A673 (cell line): ENCODE data around the gene AKAP7. TPM values are rescaled to one million over a fixed set of nuclear protein-coding genes. Genes with fewer than 3 reads are reported as not detected.

ENCODE experiments used
- BruUV-seq: library from RNA; stranded (reverse); fragments of 400-500 nt; replicated peaks from 2 replicates; lab custom pipeline; 2021; lab: Mats Ljungman, UMichigan
- CTCF ChIA-PET: fragments of 300-600 bp; sonication (Branson Sonifier 250); formaldehyde crosslinking; loops from one replicate; lab custom pipeline; 2022; ENCODE audit warnings: antibody characterized with exemption; lab: Charles Lee
- POLR2A ChIA-PET: fragments of 300-600 bp; sonication (Branson Sonifier 250); formaldehyde crosslinking; loops from one replicate; lab custom pipeline; 2022; ENCODE audit warnings: antibody characterized with exemption; ENCODE audit not compliant: low non-redundant PET; lab: Charles Lee
- DNase-seq: peaks from one replicate; pipeline ENCODE4 v3.0.0-alpha.2; 2015; ENCODE audit warnings: low spot score
- H3K27ac ChIP-seq: fragments of 200-600 bp; sonication (generic); 2 replicates; pipeline ENCODE4 v1.5.1; 2016; ENCODE audit warnings: mixed run types, low read depth, mild to moderate bottlenecking, mixed read lengths, antibody characterized with exemption, low read length; ENCODE audit not compliant: poor library complexity, severe bottlenecking
- H3K27me3 ChIP-seq: fragments of 200-600 bp; sonication (generic); replicated peaks from 2 replicates; pipeline ENCODE4 v1.6.1; 2017; ENCODE audit warnings: mixed run types, low read depth, mild to moderate bottlenecking, mixed read lengths, antibody characterized with exemption, low read length; ENCODE audit not compliant: insufficient read depth, poor library complexity
- H3K36me3 ChIP-seq: fragments of 200-600 bp; sonication (generic); 2 replicates; pipeline ENCODE4 v1.6.1; 2016; ENCODE audit warnings: mixed run types, mild to moderate bottlenecking, mixed read lengths, antibody characterized with exemption, low read length; ENCODE audit not compliant: insufficient read depth, poor library complexity, severe bottlenecking
- H3K4me1 ChIP-seq: fragments of 200-600 bp; sonication (generic); 2 replicates; pipeline ENCODE4 v1.6.1; 2017; ENCODE audit warnings: mixed run types, mild to moderate bottlenecking, mixed read lengths, antibody characterized with exemption, low read length; ENCODE audit not compliant: insufficient read depth, poor library complexity, severe bottlenecking
- H3K4me3 ChIP-seq: fragments of 200-600 bp; sonication (generic); 2 replicates; pipeline ENCODE4 v1.5.1; 2016; ENCODE audit warnings: low read depth, mixed run types, mild to moderate bottlenecking, mixed read lengths, low read length; ENCODE audit not compliant: poor library complexity, severe bottlenecking
- H3K9me3 ChIP-seq: fragments of 200-600 bp; sonication (generic); 2 replicates; pipeline ENCODE4 v1.6.1; 2016; ENCODE audit warnings: mixed run types, low read depth, mild to moderate bottlenecking, mixed read lengths, antibody characterized with exemption, low read length; ENCODE audit not compliant: poor library complexity, severe bottlenecking
- CTCF ChIP-seq: fragments of 300-800, 200-600 bp; sonication (generic); conservative IDR thresholded peaks from 2 replicates; pipeline ENCODE4 v1.5.1; 2017; ENCODE audit warnings: low read depth, mild to moderate bottlenecking, antibody characterized with exemption, low read length, moderate library complexity, mixed read lengths
- EZH2 ChIP-seq: fragments of 200-600 bp; sonication (generic); IDR thresholded peaks from 2 replicates; pipeline ENCODE4 v1.6.1; 2017; ENCODE audit warnings: borderline replicate concordance, low read depth, mild to moderate bottlenecking, mixed read lengths, antibody characterized with exemption, low read length; ENCODE audit not compliant: poor library complexity, severe bottlenecking
- intact Hi-C: fragments of 100-400 bp; cut with micrococcal nuclease; formaldehyde crosslinking; loops from one replicate; pipeline ENCODE4 v1.10.0; 2022; ENCODE audit not compliant: unreplicated experiment
- total RNA-seq: library from RNA; stranded (reverse); gene quantifications from 2 replicates; pipeline ENCODE4 v1.2.3, GENCODE V29; 2021

AKAP7 gene
- total RNA-seq, 1 experiment from 2014 or later, result 59.5 TPM

GRCh38 chr6:131175564-131175963 lies 40.3 kb downstream of the AKAP7 start:
- no peaks in the 10 kb centered on the region for H3K27me3 ChIP-seq
- no peak overlapping the region for H3K4me3 ChIP-seq
- no peak for DNase-seq
- TF ChIP-seq EZH2 (no peak), CTCF (no peak)
- no peak overlapping the region for H3K27ac ChIP-seq
- no peaks in the 10 kb centered on the region for H3K9me3 ChIP-seq
- intact Hi-C loops, result no loop called here
- H3K4me1 ChIP-seq, result peaks cover 18% of the 10 kb centered on the region
- POLR2A ChIA-PET, result no interaction called here
- no TSS peak for BruUV-seq
- H3K36me3 ChIP-seq, result peaks cover 32% of the 10 kb centered on the region
- CTCF ChIA-PET, result no interaction called here

DNA sequence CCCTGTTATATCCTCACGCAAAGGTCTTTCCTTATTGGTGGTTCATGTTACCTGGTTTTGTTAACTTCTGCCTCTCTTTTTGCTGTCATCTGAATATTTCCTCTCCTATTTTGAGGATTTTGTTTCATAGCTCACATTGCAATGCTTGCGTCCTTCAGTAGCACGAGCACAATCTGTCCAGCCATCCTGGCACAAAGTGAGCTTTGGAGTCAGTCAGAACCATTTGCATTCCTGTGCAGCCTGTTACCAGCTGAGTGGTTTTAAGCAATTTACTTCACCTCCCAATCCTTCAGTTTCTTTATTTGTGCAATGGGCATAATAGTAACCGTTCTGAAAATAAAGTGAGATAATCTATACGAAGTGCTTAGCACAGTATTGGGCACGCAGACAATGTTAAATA lies 42.7 kb downstream of the AKAP7 start:
- BruUV-seq, result no TSS peak
- POLR2A ChIA-PET, result no interaction called here
- DNase-seq, result no peak

DNA sequence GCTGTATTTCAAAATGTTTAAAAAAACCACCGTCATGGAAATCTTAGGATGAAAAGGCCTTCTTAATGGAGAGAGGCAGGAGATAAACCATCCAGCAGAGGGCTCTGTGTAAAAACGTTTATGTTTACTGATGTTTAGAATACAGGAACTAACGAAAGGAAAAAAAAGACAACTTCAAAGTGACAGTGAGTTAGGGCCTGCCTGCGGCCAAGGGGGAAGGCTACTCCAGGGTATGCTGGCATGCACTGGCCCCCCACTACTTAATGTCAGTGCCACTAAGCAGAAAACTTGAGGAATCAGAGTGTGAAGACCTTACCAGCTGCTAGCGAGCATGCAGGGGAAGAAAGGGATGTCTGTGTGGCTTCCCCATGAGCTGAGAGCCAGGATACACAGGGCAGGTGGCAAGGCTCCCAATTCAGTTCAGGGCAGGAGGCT lies 47.7 kb downstream of the AKAP7 start:
- peak; percentile 78 for DNase-seq
- H3K36me3 ChIP-seq, result peaks cover 36% of the 10 kb centered on the region
- H3K9me3 ChIP-seq, result no peaks in the 10 kb centered on the region
- peaks cover 3% of the 10 kb centered on the region for H3K4me1 ChIP-seq
- BruUV-seq, result no TSS peak
- H3K4me3 ChIP-seq, result no peak overlapping the region
- ChIA-PET CTCF (interaction anchor here (0.5 to 1.7 kb wide), 3 partner anchors 13 to 774 kb away, joined by 3 to 13 read pairs (median 6); no protein-coding TSS in a partner anchor), POLR2A (interaction anchor here (0.6 kb wide), 1 partner anchor 310 kb away, joined by 4 read pairs; no protein-coding TSS in a partner anchor)
- TF ChIP-seq CTCF, result peak; percentile 68
- no peak for TF ChIP-seq EZH2
- intact Hi-C loops, result no loop called here
- H3K27ac ChIP-seq, result peak overlapping the region; percentile 49
- no peaks in the 10 kb centered on the region for H3K27me3 ChIP-seq

More for the DNA sequence above, 42.7 kb downstream of the AKAP7 start:
- H3K4me3 ChIP-seq, result no peak overlapping the region
- no peak overlapping the region for H3K27ac ChIP-seq
- CTCF ChIA-PET, result no interaction called here
- TF ChIP-seq EZH2 (no peak), CTCF (no peak)
- H3K27me3 ChIP-seq, result no peaks in the 10 kb centered on the region
- H3K9me3 ChIP-seq, result no peaks in the 10 kb centered on the region
- intact Hi-C loops, result no loop called here
- peaks cover 31% of the 10 kb centered on the region for H3K36me3 ChIP-seq
- H3K4me1 ChIP-seq, result peaks cover 20% of the 10 kb centered on the region
